NCI-H345 (cell line): ENCODE measurements around the gene CDC14B.

Experiments
- DNase-seq: peaks from one replicate; lab custom pipeline; 2025; lab: John Stamatoyannopoulos, UW

Gene CDC14B

DNA sequence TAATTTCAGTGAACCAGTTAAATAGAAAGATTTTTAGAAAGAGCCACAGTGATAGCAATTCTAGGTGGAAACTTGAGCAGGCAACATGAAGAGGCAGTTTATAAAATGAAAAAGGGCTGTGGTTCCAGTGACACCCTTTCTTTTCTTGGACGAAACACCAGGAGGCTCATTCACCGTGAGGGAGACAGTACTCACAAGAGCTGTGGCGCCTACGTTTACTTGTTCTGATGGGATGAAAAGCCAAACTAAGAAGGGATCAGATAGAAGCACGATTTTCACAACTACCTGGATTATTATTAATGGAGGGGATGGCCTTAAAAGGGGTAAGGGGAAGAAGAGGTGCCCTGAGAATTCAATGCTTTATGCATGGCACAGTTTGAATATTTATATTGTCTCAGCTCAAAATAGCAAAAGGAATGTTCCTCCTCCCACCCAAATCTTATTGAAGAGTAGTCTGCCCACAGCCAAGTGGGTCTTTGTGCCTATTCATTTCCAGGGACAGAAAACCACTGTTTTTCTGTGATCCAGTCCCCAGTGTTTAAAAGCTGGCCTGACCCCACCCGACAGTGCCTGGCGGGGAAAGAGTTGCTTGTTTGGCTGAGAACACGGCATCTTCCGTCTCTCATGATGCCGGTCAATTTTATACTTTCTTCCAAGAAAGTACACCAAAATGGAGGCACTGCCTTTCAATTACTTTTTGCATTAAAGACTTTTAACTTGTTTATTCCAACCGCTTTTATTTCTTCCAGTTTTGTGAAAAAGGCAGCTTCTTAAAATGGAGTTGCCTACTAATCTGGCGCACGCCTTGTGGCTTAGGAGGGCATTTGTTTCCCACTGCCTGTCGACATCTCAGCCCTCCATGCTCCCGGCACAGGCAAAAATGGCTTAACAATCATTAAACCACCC lies 117.8 kb downstream of the CDC14B start:
- no peak for DNase-seq

DNA sequence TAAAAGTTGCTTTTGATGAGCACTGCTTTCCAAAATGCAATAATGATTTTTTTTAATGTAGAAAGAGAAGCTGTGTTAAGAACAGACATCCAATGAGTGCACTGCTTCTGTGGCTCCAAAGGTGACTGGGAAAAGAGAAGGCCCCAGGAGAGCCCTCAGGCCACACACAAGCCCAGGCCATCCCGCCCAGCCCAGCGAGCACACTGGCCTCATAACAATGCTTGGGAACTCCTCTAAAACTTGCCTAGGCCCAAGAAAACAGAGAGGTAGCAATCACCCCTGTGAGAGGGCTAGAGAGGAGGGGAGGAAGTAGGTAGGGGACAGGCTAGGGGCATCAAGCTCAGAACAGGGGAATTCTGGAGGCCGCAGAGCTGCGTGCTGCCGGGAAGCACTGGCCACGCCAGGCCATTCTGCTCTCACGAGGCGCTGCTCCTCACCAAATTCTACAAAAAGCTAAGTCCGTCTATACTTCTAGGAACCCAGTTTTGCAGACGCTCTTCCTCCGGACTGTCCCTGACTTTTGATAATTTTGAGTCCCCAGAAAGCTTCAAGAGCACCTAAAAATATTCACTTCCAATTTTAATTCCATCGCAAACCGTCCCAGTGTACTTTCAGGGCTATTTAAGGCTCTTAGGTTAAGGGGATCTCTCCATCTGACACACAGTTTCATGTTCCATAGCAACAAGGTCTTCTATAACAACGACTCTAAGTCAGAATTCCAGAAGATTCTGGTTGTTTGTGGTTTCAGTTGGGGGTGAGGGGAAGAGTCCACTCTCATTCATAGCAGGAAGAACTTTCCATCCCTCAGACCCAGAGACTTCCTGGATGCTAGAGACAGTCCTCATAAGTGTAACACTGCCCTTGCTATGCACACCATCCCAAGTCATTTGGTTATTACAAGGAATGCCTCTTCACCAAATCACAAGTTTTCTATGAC lies 118.7 kb downstream of the CDC14B start:
- no peak for DNase-seq

DNA sequence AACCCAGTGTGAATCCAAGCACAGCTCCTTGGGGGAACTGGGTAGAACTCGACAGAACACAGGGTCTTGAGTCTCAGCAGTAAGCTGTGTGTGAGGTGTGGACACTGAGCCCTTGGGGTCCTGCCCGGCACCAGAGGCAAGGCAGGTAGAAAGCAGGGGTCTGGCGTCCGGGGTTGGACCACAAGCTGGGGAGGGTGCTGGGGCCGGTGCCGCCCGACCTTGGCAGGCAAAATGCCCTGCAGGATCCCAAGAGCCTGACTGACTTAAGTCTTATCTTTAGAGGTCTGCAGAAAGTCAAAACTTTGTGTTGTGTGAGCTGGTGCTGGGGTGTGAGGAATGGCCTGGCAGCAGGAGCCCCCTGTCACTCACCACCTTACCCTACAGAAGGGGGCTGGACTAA lies 120.4 kb downstream of the CDC14B start:
- no peak for DNase-seq

DNA sequence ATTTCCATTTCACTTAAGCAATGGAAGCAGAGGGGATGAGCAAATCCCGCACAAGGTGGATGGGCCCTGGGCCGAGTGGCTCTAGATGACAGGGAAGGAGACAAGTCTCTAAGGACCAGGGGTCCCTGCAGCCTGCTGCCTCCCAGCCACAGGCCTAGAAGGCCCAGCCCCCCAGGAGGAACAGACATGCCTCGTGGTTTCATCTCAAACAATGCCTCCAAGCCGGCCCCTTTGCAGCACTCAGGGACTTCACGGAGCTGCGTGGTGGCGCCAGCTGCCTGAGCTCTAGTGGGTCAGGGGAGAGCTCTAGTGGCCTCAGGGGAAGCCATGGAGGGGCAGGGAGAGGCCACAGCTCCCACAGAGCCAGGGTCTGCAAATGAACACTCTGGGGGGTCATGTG lies 120.8 kb downstream of the CDC14B start:
- DNase-seq: no peak

DNA sequence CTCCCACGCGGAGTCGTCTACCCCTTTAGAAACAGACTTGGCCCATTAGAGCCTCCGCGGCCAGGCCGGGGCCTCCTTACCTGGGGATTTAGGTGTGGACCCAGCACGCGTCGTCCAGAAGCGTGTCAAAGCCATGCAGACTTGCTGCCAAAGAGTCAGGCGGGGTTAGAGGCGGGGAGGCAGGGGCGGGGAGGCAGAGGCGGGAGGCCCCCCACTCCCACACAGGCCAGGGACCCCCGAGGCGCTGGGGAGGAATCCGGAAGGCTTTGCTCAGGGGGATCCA lies 122.6 kb downstream of the CDC14B start:
- DNase-seq: no peak

DNA sequence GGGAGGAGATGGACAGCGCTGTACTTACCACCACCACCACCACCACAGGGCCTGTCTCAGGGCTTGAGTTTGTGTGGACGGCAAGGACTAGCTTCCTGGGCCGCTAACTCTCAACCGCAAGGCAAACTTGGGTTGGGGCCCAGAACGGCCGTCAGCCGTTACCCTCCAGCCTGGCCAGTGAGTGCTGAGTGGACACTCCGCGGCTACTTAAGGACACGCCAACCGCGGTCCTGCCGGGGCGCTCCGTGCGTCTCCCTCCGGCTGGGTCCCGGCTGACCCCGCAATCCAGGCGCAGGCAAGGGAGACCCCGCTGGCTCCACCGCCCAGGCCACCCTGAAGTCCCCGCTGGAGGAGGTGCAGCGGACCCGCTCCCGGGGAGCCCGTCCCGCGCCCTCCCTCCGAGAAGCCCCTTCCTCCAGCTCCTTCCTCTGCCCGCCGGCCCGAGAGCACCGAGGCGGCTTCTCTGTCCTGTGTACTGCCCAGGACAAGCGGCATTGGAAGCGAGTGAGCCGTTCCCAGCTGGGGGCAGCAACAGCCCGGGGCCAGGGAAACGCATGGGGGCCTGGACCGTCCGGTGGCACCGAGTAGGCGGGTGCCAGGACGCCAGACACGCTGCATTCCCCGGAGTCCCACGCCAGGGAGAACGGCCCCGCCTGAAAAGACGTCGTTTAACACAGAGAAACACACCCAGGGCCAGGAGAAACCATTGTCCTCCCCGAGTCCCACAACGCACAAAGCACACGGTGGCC lies 123.1 kb downstream of the CDC14B start:
- DNase-seq: no peak

DNA sequence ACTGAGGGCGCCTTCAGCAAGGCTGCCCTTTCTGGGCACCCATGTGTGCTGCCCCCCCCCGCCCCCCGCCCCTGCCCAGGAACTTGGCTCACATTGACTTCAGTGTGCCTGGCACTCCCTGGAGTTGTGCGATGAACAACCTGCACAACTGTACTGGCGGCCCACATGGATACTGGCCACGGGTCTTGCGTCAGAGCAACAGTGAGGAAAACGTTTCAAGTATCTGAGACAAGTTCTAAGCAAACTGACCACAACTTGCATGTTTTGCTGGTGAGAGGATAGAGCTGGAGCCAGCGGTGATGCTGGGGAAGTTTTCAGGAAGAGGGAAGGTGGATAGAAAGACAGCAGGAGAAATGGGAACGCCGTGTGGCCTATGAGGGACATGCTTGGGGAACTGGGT lies 124.3 kb downstream of the CDC14B start:
- DNase-seq: no peak

DNA sequence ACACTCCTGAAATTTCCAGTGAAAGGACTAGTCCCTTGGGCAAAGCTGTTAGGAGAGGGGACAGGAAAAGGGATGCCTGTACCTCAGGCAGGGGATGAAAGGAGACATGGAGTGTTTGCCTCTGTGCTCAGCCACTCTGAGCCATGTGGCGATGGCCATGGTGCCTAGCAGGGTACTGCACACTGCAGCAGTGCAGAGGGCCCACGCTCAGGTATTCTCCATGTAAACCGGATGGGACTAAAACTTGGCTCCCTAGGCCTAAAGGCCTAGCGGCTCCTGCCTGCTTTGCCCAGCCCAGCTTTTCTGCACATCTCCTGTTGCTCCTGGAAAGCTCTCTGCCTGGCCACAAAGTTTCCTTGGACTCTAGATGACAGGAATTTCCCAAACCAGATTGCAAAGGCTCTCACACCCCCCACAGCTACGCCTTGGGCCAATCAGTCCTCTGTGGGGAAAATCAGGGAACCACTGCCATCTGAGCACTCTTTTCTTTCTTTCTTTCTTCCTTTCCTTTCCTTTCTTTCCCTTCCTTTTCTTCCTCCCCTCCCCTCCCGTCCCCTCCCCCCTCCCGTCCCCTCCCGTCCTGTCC lies 125.3 kb downstream of the CDC14B start:
- DNase-seq: no peak

DNA sequence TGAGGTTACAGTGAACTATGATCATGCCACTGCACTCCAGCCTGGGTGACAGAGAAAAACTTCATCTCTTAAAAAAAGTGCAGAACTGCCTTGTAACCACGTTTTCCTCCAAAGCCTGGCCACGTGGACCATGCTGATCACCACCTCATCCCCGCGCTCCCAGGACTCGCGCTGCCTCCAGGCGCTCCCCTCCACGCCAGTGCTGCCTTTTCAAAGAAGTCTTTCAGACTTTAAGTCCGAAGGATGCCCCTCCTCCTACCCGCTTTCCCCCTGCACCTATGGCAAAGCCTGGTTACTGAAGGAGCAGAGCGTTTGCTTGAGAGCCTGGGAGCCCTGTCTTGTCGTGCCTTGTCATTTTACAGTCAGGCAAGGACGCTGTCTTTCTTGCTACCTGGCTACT lies 125.9 kb downstream of the CDC14B start:
- no peak for DNase-seq

DNA sequence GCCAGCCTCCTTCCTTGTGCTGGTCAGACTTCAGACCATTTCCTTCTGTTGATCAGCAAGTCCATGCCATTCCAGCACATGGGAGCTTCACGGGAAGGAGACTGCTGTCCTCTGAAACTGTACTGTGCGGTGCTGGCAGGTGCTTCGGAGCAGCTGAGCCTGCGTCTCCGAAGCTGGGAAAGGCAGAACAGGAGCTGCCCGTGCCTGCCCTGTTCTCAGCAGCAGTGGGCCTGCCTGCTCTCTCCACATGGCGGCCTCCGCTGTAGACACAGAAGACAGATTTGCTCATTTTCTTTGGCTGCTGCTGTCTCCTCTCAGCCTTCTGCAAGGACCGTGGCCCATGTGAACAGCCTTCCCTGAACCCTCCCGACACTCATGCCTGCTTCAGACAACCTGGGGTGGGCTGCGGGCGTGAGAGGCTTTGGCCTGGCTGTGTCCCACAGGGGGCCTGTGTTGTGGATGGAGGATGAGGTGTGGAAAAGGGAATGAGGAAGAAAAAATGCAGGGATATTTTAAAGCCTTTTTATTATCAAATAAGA lies 126.6 kb downstream of the CDC14B start:
- no peak for DNase-seq

DNA sequence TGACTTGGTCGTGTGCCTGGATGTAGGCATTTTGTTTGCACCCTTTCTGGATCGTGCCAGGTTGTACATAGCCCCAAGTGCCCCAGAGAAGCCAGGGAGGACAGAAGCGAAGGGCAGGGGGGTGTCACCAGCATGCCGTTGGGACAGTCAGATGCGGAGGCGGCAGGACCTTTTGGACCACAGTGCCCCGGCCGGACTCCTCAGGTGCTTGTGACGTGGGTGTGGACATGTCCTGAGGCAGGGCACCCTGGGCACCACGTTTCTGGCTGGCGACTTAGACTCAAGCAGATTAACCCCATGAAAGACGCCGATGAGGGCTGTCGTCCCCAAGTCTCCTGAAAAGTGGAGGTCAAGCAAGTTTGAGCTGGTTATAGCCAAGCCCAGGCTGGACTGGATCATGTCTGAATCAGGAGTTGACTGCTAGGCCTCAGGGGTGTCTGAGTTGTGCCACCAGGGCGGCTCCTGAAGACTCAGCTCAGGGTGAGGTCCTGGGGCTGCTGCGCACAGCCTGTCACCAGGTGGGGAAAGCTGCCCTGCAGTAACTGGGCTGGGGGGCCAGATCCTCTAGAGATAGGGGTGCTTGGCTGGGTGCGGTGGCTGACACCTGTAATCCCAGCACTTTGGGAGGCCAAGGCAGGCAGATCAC lies 127.6 kb downstream of the CDC14B start:
- DNase-seq: no peak

DNA sequence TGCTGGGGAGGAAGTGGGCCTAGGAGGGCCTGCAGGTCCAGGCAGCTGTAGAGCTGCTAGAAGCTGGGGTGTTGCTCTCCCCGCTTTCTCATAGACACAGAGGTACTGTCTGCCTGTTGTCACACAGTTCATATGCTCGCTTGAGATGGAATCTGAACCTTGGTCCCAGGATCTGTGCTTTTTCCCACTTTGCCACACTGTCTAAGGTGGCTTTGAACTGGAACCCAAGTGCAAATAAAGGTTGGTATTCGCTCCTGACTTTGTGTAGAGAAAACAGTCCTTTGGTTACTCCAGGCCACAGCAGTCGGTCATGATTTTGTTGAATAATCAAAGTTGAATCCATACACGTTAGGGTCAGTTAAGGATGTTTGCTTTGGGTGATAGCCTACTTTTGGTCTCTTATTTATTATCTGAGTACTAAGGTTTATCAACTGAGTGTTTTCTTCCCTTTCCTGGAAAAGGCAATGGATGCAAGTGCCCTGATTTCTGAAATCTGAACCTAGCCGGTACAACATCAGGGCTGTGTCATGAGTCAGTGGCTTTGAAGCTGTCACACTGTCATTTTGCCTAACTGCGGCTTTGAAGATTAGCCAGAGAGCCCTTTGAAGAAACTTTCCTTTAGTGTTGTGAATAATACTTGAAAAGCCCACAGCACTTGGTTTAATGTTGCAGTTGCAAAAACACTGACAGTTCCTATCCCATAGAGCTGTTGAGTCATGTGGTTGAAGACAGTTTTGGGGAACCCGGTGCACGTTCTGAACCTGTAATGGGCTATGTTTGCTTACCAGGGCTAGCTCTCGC lies 128.4 kb downstream of the CDC14B start:
- DNase-seq: no peak

DNA sequence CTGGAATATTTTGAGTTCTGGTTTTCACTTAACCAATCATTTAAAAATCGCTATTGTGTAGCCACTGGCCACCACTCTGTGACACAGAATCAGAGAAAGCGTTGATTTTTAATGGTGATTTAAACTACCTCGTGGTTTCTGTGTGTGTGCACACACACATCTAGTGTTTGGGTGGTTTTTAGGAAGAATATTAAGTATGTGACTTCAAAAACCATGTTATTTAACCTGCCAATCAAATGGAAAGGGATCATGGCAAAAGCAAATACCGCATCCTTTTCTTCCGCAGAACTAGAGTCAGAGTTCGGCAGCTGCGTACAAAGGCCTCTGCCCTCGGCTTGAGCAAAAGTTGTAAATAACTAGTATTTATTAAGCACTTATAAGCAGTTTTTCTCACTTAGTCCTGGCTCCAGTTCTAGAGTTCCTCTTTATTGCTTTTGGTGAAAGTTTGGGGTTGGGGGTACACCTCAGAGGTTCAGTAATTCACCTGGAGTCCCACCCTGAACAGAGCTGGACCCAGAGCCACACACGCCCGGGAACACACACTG lies 129.0 kb downstream of the CDC14B start:
- DNase-seq: no peak

DNA sequence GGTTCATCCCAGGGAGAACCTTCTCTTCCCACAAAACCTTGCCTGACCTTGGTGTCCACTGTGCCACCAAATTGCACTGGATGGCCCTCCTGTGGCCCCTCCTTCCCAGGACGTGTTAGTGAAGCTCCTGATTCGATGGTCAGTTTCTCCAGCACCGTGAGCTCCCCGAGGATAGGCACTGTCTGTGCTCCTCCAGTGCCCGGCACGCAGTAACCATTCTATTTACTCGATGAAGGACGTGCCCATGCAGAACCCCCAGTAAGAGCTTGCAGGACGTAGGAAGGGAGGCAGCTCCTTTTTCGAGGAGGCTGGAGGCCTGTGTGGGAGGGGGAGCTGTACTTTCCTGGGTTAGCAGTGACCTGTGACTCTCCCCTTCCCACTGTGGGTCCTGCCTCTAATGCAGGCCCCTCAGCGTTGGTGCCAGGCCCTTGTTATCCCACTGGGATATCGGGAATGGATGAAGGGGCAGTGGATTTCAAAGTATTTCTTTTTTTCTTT lies 130.1 kb downstream of the CDC14B start:
- DNase-seq: no peak

DNA sequence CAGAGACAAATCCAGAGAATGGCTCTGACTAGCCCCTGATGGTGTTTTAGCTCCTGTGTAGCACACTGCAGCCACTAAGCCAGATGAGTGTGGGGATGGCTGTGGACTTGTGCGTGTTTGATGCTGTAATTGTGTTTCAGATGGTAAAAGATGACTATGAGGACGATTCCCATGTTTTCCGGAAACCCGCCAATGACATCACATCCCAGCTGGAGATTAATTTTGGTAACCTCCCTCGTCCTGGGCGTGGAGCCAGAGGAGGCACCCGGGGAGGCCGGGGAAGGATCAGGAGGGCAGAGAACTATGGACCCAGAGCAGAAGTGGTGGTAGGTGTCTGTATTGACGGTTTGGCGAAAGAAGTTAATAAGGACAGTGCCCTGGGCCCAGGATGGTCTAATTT lies 131.7 kb downstream of the CDC14B start:
- no peak for DNase-seq

DNA sequence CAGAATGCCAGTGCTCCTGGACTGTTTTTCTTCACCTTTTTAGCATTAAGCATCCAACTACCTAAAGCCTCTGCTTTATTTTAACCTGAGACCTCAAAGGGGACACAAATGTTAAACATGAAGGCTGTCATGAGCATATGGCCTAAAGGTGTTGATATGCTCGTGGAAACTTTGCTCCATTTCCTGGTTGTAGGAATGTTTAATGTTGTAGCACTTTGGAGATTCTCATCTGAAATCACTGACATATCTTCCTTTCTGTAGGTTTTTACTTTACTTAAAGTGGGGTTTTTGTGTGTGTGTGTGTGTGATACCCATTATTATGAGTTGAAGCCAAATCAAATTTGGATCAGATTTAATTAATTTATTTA lies 132.6 kb downstream of the CDC14B start:
- DNase-seq: no peak

DNA sequence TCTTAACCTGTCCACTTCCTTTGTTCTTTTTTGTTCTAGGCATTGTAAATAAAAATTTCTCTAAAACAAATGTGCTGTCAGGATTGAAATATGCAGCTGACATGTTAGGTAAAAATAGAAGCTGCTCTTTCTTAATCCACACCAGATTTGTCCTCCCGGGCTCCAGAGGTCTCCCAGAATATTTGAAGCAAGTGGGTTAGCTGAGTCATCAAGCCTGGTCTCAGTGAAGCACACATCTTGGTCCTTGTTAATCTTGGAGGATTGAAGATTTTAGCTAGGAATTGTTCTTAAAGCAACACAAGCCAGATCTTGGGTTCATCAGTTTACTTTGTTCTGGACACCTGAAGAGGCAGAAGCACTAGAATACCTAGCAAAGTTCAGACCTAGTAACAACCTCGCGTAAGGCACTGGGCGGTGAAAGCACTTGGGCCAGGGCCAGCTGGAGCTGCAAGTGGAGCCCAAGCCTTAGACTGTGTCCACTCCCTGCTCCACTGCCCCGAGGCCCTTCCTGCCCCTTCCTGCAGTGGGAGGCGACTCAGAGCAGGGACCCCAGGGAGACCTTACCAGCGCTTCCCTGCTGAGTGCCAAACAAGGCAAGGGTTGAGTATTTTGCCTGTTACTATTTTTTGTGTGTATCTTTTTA lies 133.1 kb downstream of the CDC14B start:
- no peak for DNase-seq

DNA sequence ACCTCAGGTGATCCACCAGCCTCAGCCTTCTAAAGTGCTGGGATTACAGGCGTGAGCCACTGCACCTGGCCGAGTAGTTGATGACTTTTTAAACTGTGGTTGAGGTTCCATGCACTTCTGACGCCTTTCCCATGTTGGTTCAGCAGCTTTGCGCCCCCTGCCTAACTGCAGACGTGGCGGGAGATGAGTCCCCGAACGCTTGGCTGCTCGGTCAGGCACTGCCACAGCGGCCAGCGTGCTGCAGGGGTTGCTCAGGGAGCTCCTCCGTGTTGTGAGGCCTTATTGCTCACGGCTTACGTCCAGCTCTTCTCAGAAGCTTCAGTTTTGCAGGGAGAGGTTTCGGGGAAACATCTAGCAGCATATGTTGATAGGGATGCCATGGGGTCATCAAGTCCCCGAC lies 134.4 kb downstream of the CDC14B start:
- no peak for DNase-seq

DNA sequence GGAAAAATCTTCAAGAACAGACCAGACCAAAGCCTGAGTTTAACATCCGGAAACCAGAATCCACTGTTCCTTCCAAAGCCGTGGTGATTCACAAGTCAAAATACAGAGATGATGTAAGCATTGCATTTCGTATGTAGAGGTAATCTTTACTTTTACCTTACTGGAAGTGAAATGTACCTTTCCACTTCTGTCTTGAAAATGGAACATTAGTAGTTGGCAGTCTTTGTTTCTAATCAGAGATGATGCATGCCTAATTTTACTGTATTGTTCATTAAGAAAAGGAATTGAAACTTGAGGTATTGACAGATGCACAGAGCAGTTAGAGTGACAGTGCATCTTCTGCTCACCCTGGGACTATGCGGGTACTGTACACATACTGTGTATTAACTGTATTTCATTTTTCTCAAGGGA lies 135.1 kb downstream of the CDC14B start:
- DNase-seq: no peak
